NCI-H460 (cell line): ENCODE measurements around the gene RUVBL1. TPM values are rescaled to one million over a fixed set of nuclear protein-coding genes. Genes with fewer than 3 reads are reported as not detected.

Experiments used
- DNase-seq: peaks from one replicate; pipeline ENCODE4 v3.0.0-alpha.2; 2016; ENCODE audit warnings: low read depth; ENCODE audit errors: extremely low read depth
- total RNA-seq: library from RNA; depleted of rRNA; stranded (reverse); fragments of >200 nt; shearing (Covaris generic); gene quantifications from 2 replicates; pipeline ENCODE4 v1.2.3, GENCODE V29; 2014

The RUVBL1 gene
- total RNA-seq, 1 experiment from 2014 or later: 238 TPM

DNA sequence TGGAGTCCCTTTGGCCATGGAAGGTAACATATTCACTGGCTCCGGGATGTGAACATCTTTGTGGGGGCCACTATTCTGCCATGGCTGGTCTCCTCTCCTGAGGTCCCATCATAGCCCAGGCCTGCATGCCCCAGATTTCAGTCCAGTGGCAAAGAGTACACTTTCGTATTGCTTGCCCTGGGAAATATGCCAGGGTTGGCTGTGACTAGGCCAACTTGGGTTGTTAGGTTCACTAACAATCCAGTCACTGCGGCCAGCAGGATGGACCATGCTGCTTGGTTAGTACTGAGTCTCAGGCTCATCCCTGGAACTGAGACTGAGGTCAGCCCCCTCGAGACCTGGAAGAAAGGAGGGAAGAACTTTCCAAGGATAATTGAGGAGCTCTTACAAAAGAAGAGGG lies 19.9 kb upstream of the RUVBL1 start:
- DNase-seq: no peak

DNA sequence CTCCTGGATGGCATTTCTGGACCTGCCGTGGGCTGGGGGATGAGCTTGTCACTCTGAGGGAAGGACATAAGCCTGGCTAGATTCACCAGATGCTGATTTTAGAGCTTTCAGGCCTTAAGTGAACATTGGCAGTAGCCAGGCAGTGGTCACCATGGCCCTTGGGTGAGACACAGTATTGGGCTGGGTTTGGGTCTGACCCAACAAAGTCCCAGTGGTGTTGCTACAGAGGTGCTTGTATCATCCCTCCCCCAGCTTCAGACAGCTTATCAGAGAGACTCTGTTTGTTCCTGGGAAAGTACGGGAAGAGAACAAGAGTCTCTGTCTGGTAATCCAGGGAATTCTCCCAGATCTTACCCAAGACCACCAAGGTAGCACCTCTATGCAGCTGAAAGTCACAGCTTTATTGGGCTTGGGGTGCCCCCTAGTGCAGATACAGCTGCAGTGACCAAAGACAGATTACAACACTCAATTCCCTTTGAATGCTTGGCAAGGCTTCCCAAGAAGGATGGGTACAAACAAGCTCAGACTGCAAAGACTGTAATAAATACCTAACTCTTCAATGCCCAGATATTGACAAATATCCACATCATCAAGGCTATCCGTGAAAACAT lies 9.8 kb upstream of the RUVBL1 start:
- peak; percentile 60 for DNase-seq

DNA sequence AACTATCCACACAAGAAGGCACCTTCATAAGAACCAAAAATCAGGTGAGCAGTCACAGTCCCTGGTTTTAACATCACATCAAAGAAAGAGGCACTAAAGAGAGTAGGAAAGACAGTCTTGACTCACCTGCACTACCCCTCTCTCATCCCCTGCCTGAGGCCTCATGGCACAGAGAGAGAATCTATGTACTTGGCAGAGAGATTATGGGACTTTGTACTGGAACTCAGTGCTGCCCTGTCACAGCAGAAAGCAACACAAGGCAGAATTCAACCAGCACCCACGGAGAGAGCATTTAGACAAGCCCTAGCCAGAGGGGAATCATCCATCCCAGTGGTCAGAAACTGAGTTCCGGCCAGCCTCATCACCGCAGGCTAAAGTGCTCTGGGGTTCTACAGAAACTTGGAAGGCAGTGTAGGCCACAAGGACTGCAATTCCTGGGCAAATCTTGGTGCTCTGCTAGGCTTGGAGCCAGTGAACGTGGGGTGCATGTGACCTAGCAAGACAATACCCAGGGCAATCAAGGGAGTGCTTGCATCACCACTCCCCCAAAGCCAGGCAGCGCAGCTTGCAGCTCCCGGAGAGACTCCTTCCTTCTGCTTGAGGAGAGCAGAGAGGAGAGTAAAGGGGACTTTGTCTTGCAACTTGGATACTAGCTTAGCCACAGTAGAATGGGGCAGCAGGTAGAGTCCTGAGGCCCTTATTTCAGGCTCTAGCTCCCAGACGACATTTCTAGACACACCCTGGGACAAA lies 8.5 kb upstream of the RUVBL1 start:
- DNase-seq: no peak

DNA sequence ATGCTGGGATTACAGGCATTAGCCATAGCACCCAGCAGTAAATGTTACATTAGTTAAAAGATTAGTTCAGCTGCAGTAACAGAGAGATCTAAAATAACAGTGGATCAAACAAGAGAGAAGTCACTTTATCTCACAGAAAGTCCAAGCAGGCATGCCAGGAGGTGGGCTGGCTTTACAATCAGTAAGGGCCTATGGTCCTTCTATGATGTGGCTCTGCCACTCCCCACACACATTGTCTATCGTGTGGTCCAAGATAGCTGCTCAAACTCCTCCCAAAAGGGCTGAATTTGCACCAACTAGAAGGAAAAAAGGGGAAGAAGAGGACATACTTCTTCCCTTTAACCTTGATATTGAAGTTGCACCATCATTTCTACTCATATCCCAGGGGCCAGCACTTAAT lies 4.6 kb upstream of the RUVBL1 start:
- no peak for DNase-seq

DNA sequence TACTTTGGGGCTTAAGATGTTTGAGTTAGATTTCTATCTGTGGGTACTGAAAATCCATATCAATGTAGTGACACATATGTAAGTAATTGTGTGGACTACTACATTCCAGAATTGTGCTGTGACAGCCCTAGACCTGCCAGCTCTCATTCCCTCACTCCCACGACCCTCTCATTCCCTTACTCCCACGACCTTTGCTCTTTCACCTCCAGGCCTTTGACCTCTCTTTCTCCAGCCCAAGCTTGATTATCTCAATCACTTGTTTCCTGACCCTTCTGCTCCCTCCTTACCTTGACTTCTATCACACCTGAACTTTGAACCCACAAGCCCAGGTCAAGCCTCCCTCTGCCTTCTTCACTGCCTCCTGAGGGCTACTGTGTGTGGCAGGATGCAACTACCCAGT lies 3.6 kb upstream of the RUVBL1 start:
- no peak for DNase-seq

DNA sequence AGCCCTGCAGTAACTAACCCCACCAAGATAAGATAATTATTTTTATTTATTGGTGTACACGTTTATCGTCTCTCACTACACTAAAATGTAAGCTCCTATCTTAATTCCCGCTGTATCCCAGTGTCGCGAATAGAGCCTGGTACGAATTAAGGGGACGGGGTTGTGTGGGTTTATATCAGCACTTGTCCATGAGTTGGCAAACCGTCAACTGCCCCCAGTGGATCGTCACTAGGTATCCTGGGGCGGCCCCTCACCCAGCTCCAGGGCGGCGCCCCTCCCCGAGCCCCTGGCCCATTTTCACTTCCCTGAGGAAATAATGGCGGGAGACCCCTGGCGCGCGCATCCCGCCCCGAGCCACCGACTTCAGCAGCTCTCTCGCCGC lies 465 bp downstream of the RUVBL1 start:
- no peak for DNase-seq

DNA sequence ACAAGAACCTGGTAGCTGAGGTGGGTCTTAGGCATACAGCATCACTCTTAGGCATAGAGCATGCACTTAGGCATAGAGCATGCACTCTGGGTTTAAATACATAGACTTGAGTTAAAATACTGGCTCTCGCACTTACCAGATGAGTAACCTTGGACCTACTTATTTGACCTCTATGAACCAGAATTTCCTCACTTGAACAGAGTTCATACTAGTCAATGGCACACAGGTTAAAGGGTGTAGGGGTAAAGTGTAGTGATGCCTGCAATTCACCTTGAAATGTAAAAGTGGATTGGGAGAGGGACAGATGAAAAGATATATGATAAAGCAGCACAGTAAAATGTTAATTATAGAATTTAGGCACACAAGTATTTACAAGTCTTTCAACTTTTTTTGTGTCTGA lies 1.6 kb downstream of the RUVBL1 start:
- no peak for DNase-seq

DNA sequence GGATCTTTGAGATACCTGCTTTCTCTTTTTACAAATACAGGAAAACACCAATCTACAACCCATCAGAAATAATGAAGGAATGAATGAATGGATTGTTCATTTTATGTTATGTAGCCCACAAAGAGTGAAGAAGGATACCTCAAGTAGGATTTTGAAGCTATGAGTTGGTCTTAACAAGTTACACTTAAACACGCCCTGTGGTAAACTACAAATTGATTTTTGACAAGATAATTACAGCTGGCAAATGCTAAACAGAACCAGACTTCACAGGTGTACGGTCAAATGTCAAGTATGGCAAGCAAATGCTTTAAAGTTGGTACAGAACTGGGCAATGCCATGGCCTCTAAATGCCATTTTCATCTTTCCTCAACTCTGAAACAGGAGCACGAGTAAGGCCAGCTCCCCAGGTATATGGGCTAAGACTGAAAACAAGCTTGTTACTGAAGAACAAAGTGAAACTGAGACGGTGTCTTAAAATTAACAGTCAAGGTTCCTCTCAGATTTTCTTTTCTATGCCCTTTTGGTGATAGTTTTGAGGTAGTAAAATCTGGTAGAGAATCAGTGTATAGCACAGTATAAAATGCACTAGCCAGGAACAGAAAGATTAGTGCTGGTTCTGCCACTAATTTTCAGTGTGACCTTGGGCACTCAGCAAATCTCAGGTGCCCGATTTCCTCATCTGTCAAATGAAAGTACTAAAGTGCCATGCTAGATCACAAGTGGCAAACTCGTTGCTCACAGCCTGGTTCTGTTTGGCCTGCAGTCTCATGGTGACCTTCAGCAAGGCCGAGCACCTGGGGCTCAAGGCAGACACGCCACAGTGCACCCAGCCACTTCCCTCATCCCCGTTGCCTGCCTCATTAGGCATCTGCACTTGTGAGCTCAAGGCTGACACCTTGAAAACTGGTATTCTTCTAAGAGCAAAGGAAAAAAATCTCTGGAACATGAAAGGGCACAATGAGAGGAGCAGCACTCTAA lies 9.5 kb downstream of the RUVBL1 start:
- no peak for DNase-seq

DNA sequence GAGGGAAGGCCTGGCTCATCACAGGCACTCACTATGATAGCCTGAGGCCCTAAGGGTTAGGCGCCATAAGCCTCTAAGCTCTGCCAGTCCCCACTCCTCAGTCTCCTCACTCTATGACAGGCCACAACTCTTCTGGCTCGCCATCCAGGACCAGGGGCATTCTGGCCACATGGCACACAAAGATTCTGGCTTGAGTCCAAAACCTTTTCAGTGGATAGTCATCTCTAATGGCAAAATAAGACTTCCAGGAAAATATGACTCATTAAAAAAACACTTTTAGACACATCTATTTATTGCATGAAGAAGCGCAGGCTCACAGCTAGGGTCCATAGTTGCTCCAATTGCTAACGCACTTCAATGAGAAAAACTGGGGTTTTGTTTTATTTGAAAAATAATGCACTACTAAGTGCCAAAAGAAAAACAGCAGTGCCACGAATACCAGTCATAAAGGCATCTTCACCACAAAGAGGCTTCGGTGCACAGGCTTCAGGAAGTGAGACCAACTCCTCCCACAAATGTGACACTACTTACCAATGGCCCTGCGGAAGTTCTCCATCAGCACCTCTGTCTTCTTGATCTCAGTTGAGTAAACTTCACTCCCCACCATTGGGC lies 11.1 kb downstream of the RUVBL1 start:
- peak; percentile 75 for DNase-seq

DNA sequence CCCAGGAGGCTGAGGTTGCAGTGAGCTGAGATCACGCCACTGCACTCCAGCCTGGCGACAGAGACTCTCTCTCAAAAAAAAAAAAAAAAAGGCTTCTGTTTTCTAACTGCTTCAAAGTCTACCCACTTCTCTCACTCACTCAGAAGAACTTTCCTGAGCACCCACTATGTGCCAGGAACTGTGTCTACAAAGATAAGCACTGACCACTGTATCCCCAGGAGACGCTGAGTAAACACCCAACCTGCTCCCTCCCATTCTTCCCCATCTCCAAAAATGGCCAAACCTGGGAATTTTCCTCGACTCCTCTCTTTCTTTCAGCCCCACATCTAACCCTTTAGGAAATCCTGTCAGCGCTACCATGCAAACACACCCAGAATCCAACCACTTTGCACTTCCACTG lies 12.5 kb downstream of the RUVBL1 start:
- no peak for DNase-seq

DNA sequence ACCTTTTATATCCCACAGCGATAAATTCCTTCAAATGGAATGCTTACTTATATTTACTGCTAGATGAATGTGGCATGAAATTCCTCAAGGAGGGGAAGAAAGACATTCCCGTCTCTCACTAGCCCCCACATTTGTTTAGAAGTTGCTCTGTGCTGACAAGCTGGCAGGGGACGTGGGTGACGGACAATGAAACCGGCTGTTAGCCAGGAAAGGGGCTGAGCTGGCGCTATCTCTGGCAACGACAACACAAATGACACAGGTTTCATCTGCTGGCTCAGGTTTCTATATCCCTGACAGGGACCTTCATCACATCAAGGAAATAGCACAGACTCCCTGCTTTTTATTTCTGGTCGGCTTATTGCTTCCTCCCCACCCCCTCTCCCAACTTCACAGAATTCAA lies 15.8 kb downstream of the RUVBL1 start:
- DNase-seq: no peak

DNA sequence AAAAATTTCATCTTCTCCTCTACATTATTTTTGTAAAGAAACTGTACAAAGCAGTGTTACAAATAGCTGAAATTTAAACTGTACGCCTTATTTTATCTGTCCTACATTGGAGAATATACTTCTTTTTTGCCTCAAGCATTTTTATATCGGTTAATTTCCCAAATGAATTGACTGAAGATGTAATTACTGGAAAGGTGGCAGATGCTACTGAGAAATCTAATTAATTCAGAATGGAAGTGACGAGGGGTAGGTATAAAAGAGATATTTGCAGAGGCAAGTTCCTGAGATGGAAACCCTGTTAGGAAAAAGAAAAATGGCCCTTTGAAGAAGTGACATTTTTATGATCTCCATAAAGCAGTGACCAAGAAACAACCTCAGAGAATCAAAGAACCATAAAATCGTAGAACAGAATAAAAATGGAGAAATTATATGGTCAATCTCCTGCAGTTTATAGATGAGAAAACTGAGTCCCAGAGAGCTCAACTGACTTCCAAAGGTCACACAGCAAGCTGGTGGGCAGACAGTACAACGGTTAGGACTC lies 20.4 kb downstream of the RUVBL1 start:
- no peak for DNase-seq

DNA sequence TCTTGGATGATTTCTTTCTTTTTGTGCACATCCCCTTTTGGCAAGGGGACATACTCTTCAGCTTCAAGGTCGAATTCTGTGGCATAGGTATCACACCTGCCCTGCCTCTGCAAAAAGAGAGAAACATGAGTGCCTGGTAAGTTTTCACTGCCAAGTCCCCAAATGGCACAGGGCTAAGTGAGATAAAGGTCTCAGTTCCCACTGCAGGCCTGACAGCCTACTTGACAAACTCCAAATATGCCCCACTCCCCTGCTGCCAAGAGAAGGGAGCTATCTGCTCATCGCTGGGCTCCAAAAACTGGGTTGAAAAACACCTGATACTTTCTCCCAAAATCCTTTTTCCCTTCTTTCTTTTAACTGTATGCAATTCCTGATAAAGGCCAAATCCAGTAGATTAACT lies 23.0 kb downstream of the RUVBL1 start:
- DNase-seq: no peak

DNA sequence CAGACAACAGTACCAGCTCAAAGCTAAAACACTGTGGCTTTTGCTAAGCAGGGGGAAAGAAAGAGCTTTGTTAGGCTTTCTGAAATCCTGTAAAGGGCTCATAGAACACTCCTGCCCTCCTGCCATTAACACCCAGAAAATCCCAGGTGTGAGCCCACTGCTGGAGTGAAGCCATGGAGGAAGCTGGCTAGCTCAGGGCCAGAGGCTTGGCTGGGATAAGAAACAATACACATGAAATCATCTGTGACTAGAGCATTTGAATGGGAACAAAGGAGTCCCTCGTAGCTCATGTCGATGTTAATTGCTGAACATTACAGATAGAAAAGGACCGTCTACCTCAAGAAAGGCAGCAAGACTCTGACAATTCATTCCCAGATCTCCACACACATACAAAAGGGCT lies 23.5 kb downstream of the RUVBL1 start:
- DNase-seq: no peak

DNA sequence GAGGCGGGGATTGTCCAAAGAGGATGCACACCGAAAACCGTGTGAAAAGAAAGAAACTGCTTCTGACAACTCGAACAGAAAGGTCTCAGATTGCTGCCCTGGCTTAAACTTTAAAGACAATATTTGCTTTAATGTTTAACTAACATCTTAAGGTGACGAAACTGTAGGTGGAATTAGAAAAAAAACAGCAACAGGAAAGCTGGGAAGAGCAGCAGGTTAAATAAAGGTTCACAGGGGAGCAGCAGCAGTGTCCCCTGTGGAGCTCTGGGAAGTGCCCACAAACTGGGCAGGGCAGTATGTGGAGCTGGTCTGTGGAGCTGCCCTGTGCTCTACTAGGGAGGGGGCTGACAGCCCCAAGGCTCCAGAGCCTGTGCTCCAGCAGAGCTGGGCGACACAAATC lies 25.4 kb downstream of the RUVBL1 start:
- no peak for DNase-seq

DNA sequence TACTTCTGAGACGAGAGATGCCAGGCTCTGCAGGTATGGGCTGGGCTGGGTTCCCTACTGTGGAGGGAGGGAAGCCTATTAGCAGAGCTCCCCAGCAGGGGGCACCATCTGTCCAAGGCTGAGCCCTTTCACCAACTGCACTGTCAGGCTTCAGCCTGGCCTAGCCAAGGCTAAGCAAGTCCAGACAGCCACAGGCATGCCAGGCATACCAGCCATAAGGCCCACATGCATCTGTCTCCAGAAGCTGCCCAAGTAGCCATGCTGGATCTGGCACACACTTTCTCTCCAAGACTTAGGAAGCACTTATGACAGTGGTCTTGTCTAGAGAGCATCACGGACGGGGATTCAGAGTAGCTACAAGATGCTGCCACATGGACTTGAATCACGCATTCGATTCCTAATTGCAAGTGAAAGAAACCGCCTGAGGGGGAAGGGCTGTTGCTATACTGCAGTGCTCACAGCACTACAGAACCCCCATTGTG lies 28.3 kb downstream of the RUVBL1 start:
- DNase-seq: peak; percentile 55

DNA sequence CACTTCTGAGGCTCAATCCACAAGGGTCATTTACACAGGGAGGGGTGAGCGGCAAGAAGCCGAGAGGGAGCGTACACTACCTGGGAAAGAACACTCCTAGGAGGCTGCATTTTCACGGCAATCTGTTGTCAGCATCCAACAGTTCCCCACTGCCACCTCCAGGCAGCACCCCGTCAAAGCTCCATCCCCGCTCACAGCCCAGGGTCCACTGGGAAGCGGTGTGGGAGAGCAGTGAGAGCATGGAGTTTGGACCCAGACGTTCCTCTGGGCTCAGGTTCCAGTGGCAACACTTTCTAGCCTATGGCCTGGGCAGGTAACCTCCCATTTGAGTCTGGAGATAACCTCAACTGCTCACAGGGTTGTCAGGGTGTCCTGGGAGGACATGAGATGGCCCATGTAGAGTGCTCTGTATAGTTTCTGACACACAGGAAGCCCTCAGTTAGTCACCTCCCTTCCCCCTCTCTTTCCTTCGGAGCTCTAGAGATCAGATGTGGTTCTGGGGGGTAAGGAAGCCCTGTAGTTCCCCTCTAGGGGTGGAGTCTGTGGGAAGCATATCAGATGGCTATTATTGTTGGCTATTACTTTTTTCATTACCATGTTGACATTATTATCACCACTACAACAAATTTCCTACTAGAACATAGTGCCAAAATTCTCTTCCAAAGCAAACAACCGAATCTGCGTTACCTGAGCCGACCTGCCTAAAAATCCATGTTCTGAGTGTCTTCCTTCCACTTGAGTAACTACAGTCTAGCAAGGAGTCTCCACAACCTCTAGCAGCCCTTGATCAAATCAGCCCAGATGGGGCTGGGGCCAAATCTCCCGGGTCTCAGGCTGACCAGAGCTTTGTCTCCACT lies 29.1 kb downstream of the RUVBL1 start:
- no peak for DNase-seq

DNA sequence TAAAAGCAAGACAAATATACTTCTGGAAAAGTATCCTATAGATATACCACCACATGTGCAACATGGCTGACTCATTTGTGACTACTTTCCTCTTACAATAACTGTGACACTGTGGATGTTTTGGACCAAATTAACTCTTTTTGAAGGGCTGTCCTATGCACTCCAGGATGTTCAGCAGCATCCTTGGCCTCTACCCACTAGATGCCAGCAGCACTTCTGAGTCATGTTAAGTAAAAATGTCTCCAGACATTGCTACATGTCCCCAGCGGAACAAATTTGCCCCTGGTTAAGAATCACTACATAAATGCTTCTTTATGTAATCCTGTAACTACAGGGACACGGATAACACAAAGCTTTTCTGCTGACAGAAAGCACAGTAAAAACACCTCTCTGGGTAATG lies 32.0 kb downstream of the RUVBL1 start:
- DNase-seq: no peak

DNA sequence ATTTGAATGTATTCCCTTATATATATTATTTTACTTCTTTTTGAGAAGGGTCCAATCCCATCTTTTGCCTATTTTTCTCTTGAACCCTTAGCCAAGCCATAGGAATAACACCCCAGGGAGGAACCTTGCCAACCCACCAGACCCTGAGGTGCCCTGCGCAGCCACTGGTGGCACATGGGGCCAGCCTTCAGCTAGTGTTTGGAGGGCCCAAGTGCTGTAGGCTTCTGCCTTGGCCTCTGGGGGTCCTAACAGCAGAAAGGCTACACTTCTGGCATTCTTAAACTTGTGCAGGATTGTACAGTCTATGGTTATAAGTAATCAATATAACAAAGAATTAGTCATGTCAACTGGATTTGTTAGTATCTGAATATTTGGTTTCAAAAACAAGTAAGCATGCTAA lies 34.5 kb downstream of the RUVBL1 start:
- DNase-seq: no peak

DNA sequence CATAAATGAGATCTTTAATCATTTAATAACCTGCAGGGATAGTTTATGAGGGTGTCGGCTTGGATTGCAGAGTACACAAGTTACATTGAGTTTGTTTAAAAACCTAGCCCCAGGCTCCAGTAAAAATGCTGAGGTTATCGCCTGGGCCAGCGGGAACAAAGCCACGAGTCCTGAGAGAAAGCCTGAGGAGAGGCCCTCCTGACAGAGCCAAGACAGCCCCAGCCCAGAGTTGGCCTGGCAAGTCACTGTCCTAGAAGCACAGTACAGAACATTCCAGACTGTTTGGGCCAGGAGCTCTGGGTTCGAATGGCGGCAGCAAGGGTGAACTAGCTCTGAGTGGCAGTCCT lies 39.0 kb downstream of the RUVBL1 start:
- no peak for DNase-seq
